GM12864 (cell line): ENCODE data around the gene ATP2C1.

Source experiments
- DNase-seq: peaks from one replicate; pipeline ENCODE4 v3.0.0-alpha.2; 2011; ENCODE audit warnings: low read depth
- H3K4me3 ChIP-seq: 2 replicates; pipeline ENCODE4 v1.5.1; 2011; ENCODE audit warnings: mild to moderate bottlenecking, low read depth, low read length, control low read depth
- TF ChIP-seq, protein P1 (sequence below): IDR thresholded peaks from 2 replicates; pipeline ENCODE4 v1.5.1; 2011; ENCODE audit warnings: low read depth, mild to moderate bottlenecking, moderate library complexity, low read length, control low read depth, inconsistent platforms; ENCODE audit errors: missing control alignments

Gene ATP2C1

GRCh38 chr3:130904491-130904890, 10.6 kb downstream of the ATP2C1 start:
- TF ChIP-seq, protein P1, sequence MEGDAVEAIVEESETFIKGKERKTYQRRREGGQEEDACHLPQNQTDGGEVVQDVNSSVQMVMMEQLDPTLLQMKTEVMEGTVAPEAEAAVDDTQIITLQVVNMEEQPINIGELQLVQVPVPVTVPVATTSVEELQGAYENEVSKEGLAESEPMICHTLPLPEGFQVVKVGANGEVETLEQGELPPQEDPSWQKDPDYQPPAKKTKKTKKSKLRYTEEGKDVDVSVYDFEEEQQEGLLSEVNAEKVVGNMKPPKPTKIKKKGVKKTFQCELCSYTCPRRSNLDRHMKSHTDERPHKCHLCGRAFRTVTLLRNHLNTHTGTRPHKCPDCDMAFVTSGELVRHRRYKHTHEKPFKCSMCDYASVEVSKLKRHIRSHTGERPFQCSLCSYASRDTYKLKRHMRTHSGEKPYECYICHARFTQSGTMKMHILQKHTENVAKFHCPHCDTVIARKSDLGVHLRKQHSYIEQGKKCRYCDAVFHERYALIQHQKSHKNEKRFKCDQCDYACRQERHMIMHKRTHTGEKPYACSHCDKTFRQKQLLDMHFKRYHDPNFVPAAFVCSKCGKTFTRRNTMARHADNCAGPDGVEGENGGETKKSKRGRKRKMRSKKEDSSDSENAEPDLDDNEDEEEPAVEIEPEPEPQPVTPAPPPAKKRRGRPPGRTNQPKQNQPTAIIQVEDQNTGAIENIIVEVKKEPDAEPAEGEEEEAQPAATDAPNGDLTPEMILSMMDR: no peak
- H3K4me3 ChIP-seq: no peak overlapping the region
- no peak for DNase-seq

- TF ChIP-seq, protein P1: no peak
- DNase-seq: no peak
- H3K4me3 ChIP-seq: no peak overlapping the region
Observed at GRCh38 chr3:130905551-130905950, 11.7 kb downstream of the ATP2C1 start.

DNA sequence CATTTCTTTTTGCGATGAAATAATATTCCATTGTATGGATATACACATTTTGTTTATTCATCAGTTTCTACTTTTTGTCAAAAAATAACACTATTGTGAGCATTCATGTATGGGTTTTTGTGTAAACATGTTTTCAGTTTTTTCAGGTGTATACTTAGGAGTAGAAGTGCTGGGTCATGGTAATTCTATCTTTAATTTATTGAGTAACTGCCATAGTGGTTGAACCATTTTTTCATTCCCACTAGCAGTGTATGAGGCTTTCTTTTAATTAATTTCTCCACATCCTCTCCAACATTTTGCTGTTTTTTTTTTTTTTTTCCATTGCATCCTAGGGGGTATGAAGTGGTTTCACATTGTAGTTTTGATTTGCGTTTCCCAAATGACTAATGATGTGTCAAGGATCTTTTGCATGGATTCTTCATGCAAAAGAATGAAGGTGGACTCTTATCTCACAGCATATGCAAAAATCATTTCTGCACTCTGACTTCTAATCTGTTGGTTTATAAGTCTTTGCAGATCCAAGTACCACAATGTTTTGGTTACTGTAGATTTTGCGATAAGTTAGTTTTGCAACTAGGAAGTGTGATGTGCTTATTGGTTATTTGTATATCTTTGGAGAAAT, 12.6 kb downstream of the ATP2C1 start:
- DNase-seq: no peak
- H3K4me3 ChIP-seq: no peak overlapping the region
- TF ChIP-seq, protein P1: no peak

GRCh38 chr3:130907500-130907899, 13.6 kb downstream of the ATP2C1 start:
- TF ChIP-seq, protein P1: no peak
- DNase-seq: no peak
- H3K4me3 ChIP-seq: no peak overlapping the region

DNA sequence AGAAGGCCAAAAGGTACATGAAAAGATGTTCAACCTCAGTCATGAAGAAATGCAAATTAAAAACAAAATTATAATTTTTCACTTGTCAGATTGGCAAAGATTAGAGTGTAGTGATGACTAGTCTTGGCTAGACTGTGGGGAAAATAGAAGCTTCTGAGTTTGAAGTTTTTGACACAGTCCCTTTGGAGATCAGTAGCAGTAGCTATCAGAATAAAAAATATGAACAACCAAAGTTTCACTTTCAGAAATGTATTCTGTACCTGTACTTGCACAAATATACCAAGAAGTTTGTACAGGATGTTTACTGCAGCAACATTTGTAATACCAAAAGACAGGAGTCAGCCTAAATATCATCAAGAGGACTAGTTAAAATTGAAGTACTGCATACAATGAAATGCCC, 14.1 kb downstream of the ATP2C1 start:
- H3K4me3 ChIP-seq: no peak overlapping the region
- TF ChIP-seq, protein P1: no peak
- DNase-seq: no peak

- no peak overlapping the region for H3K4me3 ChIP-seq
- DNase-seq: no peak
- TF ChIP-seq, protein P1: no peak
Observed at GRCh38 chr3:130915567-130916292, 21.8 kb downstream of the ATP2C1 start.
